ENCODE data around the gene PRDM12. TPM values are rescaled to one million over a fixed set of nuclear protein-coding genes. Genes with fewer than 3 reads are reported as not detected.

The PRDM12 gene
- total and polyA plus RNA-seq, 9 donors = not detected

- DNase-seq = no peak
These were observed 27.8 kb upstream of the PRDM12 start for GRCh38 chr9:130636648-130637020.

GRCh38 chr9:130638284-130639123, 25.9 kb upstream of the PRDM12 start:
- no peak overlapping the region for H3K27ac ChIP-seq (ENCODE audit: low read length)
- 64% methylated on average over 28 of the region's 37 CpGs for WGBS (ENCODE audit: insufficient coverage)
- no peak for DNase-seq
- H3K27me3 ChIP-seq (ENCODE audit: control insufficient read depth, insufficient read depth, low read length) = no peaks in the 10 kb centered on the region
- H3K36me3 ChIP-seq (ENCODE audit: control insufficient read depth, insufficient read depth, low read length) = peaks cover 34% of the 10 kb centered on the region
- no peak overlapping the region for H3K4me3 ChIP-seq (ENCODE audit: low read length)
- H3K4me1 ChIP-seq (ENCODE audit: control insufficient read depth, insufficient read depth, low read length) = peaks cover 3% of the 10 kb centered on the region
- no peaks in the 10 kb centered on the region for H3K9me3 ChIP-seq (replicated peaks; ENCODE audit: control insufficient read depth, low read depth, low read length)

More at GRCh38 chr9:130636648-130637020, 27.8 kb upstream of the PRDM12 start:
- Histone ChIP-seq H3K27me3 (ENCODE audit: control insufficient read depth, insufficient read depth, low read length) (no peaks in the 10 kb centered on the region), H3K9me3 (replicated peaks; ENCODE audit: control insufficient read depth, low read depth, low read length) (no peaks in the 10 kb centered on the region), H3K4me3 (ENCODE audit: low read length) (no peak overlapping the region), H3K4me1 (ENCODE audit: control insufficient read depth, insufficient read depth, low read length) (peaks cover 3% of the 10 kb centered on the region), H3K36me3 (ENCODE audit: control insufficient read depth, insufficient read depth, low read length) (peaks cover 51% of the 10 kb centered on the region), H3K27ac (ENCODE audit: low read length) (no peak overlapping the region)
- WGBS (ENCODE audit: insufficient coverage) = 72% methylated on average over 8 of the region's 9 CpGs

DNA sequence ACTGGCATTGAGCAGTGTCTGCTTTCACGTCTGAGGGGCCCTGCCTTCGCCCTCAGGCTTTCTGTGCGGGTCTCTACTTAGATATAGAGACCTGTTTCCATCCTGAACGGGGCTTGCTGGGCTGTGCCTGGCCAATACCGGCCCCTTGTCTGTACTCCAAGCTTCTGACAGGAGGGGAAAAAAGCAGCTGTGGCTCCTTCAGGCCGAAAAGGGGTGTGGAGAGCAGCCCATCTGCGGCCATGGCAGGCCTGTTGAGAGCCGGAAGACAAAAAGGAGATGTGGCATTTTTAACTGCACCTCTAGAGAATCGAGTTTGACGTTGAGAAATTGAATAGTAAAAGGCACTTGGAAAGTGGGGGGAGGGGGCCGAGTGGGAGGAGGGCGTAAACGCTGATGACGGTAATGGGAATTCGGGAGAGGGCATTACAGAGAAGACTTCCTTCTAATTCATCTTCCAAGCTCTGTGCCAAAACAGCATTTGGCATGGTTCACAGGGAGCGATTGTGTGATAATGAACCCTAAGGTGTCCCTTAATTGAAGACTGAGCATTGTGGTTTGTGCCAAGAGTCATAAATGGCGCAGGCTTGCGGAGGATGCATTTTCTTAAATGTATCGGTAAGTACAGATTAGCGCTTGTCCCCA, 25.1 kb upstream of the PRDM12 start:
- no peak for DNase-seq
- Histone ChIP-seq H3K9me3 (replicated peaks; ENCODE audit: control insufficient read depth, low read depth, low read length) (no peaks in the 10 kb centered on the region), H3K4me3 (ENCODE audit: low read length) (no peak overlapping the region), H3K36me3 (ENCODE audit: control insufficient read depth, insufficient read depth, low read length) (peaks cover 26% of the 10 kb centered on the region), H3K27me3 (ENCODE audit: control insufficient read depth, insufficient read depth, low read length) (no peaks in the 10 kb centered on the region), H3K27ac (ENCODE audit: low read length) (no peak overlapping the region), H3K4me1 (ENCODE audit: control insufficient read depth, insufficient read depth, low read length) (peaks cover 3% of the 10 kb centered on the region)
- 47% methylated on average over 11 of the region's 20 CpGs for WGBS (ENCODE audit: insufficient coverage)

- 93% methylated on average over 8 of the region's 17 CpGs for WGBS (ENCODE audit: insufficient coverage)
- Histone ChIP-seq H3K4me1 (ENCODE audit: control insufficient read depth, insufficient read depth, low read length) (peaks cover 3% of the 10 kb centered on the region), H3K9me3 (replicated peaks; ENCODE audit: control insufficient read depth, low read depth, low read length) (no peaks in the 10 kb centered on the region), H3K4me3 (ENCODE audit: low read length) (no peak overlapping the region), H3K27me3 (ENCODE audit: control insufficient read depth, insufficient read depth, low read length) (no peaks in the 10 kb centered on the region), H3K36me3 (ENCODE audit: control insufficient read depth, insufficient read depth, low read length) (peaks cover 19% of the 10 kb centered on the region), H3K27ac (ENCODE audit: low read length) (no peak overlapping the region)
- DNase-seq = no peak
These were observed 24.4 kb upstream of the PRDM12 start for GRCh38 chr9:130639866-130640555.

GRCh38 chr9:130640681-130641080, 23.7 kb upstream of the PRDM12 start:
- 65% methylated on average over 6 of the region's 7 CpGs for WGBS (ENCODE audit: insufficient coverage)
- Histone ChIP-seq H3K4me3 (ENCODE audit: low read length) (no peak overlapping the region), H3K27ac (ENCODE audit: low read length) (no peak overlapping the region), H3K27me3 (ENCODE audit: control insufficient read depth, insufficient read depth, low read length) (no peaks in the 10 kb centered on the region), H3K36me3 (ENCODE audit: control insufficient read depth, insufficient read depth, low read length) (peaks cover 13% of the 10 kb centered on the region), H3K4me1 (ENCODE audit: control insufficient read depth, insufficient read depth, low read length) (peaks cover 3% of the 10 kb centered on the region), H3K9me3 (replicated peaks; ENCODE audit: control insufficient read depth, low read depth, low read length) (no peaks in the 10 kb centered on the region)
- no peak for DNase-seq

- WGBS (ENCODE audit: insufficient coverage) = 82% methylated on average over 3 of the region's 8 CpGs
- no peak overlapping the region for H3K27ac ChIP-seq (ENCODE audit: low read length)
- peaks cover 3% of the 10 kb centered on the region for H3K4me1 ChIP-seq (ENCODE audit: control insufficient read depth, insufficient read depth, low read length)
- no peaks in the 10 kb centered on the region for H3K36me3 ChIP-seq (ENCODE audit: control insufficient read depth, insufficient read depth, low read length)
- no peaks in the 10 kb centered on the region for H3K27me3 ChIP-seq (ENCODE audit: control insufficient read depth, insufficient read depth, low read length)
- no peak overlapping the region for H3K4me3 ChIP-seq (ENCODE audit: low read length)
- H3K9me3 ChIP-seq (replicated peaks; ENCODE audit: control insufficient read depth, low read depth, low read length) = no peaks in the 10 kb centered on the region
- no peak for DNase-seq
These were observed 21.5 kb upstream of the PRDM12 start for GRCh38 chr9:130642926-130643325.

DNA sequence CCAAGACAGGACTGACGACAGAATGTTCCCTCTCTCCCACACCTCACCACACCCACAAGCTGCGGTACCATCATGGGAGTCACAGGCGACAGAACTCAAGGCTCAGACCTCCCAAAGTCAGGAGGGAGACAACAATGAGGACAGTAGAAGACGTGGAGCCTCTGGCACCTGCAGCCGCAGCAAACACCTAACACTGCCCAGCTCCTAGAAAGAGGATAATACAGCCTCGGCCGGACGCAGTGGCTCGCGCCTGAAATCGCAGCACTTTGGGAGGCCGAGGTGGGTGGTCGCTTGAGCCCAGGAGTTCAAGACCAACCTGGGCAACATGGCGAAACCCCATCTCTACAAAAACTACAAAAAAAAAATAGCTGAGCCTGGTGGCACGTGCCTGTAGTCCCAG, 13.2 kb upstream of the PRDM12 start:
- no peaks in the 10 kb centered on the region for H3K4me1 ChIP-seq (ENCODE audit: control insufficient read depth, insufficient read depth, low read length)
- no peaks in the 10 kb centered on the region for H3K9me3 ChIP-seq (replicated peaks; ENCODE audit: control insufficient read depth, low read depth, low read length)
- 83% methylated on average over 1 of the region's 15 CpGs for WGBS (ENCODE audit: insufficient coverage)
- H3K27ac ChIP-seq (ENCODE audit: low read length) = no peak overlapping the region
- H3K27me3 ChIP-seq (ENCODE audit: control insufficient read depth, insufficient read depth, low read length) = peaks cover 47% of the 10 kb centered on the region
- H3K36me3 ChIP-seq (ENCODE audit: control insufficient read depth, insufficient read depth, low read length) = no peaks in the 10 kb centered on the region
- no peak overlapping the region for H3K4me3 ChIP-seq (ENCODE audit: low read length)
- DNase-seq = no peak

- peaks cover 52% of the 10 kb centered on the region for H3K27me3 ChIP-seq (ENCODE audit: control insufficient read depth, insufficient read depth, low read length)
- 93% methylated on average over 17 of the region's 18 CpGs for WGBS (ENCODE audit: insufficient coverage)
- H3K36me3 ChIP-seq (ENCODE audit: control insufficient read depth, insufficient read depth, low read length) = no peaks in the 10 kb centered on the region
These were observed 12.6 kb upstream of the PRDM12 start for GRCh38 chr9:130651752-130652151.

GRCh38 chr9:130654879-130655278, 9.5 kb upstream of the PRDM12 start:
- peaks cover 80% of the 10 kb centered on the region for H3K27me3 ChIP-seq (ENCODE audit: control insufficient read depth, insufficient read depth, low read length)
- H3K4me1 ChIP-seq (ENCODE audit: control insufficient read depth, insufficient read depth, low read length) = peaks cover 5% of the 10 kb centered on the region
- no peaks in the 10 kb centered on the region for H3K36me3 ChIP-seq (ENCODE audit: control insufficient read depth, insufficient read depth, low read length)
- WGBS (ENCODE audit: insufficient coverage) = 84% methylated on average over 3 of the region's 6 CpGs
- no peak overlapping the region for H3K27ac ChIP-seq (ENCODE audit: low read length)
- H3K9me3 ChIP-seq (replicated peaks; ENCODE audit: control insufficient read depth, low read depth, low read length) = no peaks in the 10 kb centered on the region
- H3K4me3 ChIP-seq (ENCODE audit: low read length) = no peak overlapping the region
- DNase-seq = no peak

More at GRCh38 chr9:130651752-130652151, 12.6 kb upstream of the PRDM12 start:
- Histone ChIP-seq H3K9me3 (replicated peaks; ENCODE audit: control insufficient read depth, low read depth, low read length) (no peaks in the 10 kb centered on the region), H3K4me3 (ENCODE audit: low read length) (no peak overlapping the region), H3K4me1 (ENCODE audit: control insufficient read depth, insufficient read depth, low read length) (no peaks in the 10 kb centered on the region), H3K27ac (ENCODE audit: low read length) (no peak overlapping the region)
- DNase-seq = no peak

All from muscle of leg (tissue), 11 donors.